Measurements from ENCODE around the gene MAP3K1.
"Not testable (repeated sequence)": the region's sequence is repeated elsewhere in the genome, so short reads cannot be mapped to it uniquely, and the experiment has no call there.

GRCh38 chr5:56776212-56776846, 39.0 kb upstream of the MAP3K1 start:
- TF ChIP-seq, protein P1, sequence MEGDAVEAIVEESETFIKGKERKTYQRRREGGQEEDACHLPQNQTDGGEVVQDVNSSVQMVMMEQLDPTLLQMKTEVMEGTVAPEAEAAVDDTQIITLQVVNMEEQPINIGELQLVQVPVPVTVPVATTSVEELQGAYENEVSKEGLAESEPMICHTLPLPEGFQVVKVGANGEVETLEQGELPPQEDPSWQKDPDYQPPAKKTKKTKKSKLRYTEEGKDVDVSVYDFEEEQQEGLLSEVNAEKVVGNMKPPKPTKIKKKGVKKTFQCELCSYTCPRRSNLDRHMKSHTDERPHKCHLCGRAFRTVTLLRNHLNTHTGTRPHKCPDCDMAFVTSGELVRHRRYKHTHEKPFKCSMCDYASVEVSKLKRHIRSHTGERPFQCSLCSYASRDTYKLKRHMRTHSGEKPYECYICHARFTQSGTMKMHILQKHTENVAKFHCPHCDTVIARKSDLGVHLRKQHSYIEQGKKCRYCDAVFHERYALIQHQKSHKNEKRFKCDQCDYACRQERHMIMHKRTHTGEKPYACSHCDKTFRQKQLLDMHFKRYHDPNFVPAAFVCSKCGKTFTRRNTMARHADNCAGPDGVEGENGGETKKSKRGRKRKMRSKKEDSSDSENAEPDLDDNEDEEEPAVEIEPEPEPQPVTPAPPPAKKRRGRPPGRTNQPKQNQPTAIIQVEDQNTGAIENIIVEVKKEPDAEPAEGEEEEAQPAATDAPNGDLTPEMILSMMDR (conservative IDR thresholded peaks at IDR 0.05; ENCODE audit: low read depth, low read length), result not testable (repeated sequence)
- TF ChIP-seq EZH2phosphoT487 (IDR thresholded peaks at IDR 0.05; ENCODE audit: borderline replicate concordance, low read length), result not testable (repeated sequence)
